VCaP (cell line): Measurements from ENCODE around the gene OLFM2.

Experiments used
- H3K27ac ChIP-seq: fragments of 450-650 bp; 2 replicates; pipeline ENCODE4 v1.5.1; 2017
- CTCF ChIP-seq: fragments of 450-650 bp; conservative IDR thresholded peaks from 2 replicates; pipeline ENCODE4 v1.5.1; 2017; ENCODE audit warnings: mild to moderate bottlenecking, moderate library complexity

Gene OLFM2

DNA sequence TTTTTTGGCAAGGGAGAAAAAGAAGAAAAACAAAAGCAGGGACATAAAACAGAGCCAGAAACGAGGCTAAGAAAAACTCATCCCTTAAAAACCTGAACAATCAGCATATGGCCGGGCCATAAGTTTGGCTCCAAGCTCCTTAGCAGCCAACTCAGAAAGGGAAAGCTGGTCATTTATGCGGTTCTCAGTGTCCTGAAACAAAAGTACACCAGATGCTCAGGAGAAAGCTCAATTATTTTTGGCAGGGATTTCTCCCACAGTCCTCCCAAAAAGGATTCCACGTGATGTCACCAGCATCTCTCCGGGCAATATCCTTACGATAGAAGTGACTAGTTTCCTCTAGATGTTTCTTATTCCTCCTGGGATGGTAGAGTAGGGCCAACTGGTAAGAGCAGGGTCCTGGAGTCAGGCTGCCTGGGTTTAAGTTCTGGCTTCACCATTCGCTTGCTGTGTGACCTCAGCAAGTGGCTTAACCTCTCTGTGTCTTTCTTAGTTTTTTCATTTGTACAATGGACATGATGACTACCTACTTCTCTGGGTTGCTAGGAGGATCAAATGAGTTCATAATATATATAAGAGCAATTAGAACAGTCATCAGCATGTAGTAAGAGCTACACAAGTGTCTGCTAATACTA lies 67.2 kb downstream of the OLFM2 start:
- TF ChIP-seq CTCF = no peak
- H3K27ac ChIP-seq = no peak overlapping the region

- no peak overlapping the region for H3K27ac ChIP-seq
Measured at GRCh38 chr19:9865732-9866501, 70.4 kb downstream of the OLFM2 start.

GRCh38 chr19:9863759-9864158 lies 72.6 kb downstream of the OLFM2 start:
- TF ChIP-seq CTCF = no peak
- H3K27ac ChIP-seq = no peak overlapping the region

More at GRCh38 chr19:9865732-9866501, 70.4 kb downstream of the OLFM2 start:
- no peak for TF ChIP-seq CTCF

GRCh38 chr19:9862938-9863337 lies 73.4 kb downstream of the OLFM2 start:
- H3K27ac ChIP-seq = no peak overlapping the region
- no peak for TF ChIP-seq CTCF

- no peak for TF ChIP-seq CTCF
- no peak overlapping the region for H3K27ac ChIP-seq
Measured at GRCh38 chr19:9861503-9861902, 74.8 kb downstream of the OLFM2 start.

GRCh38 chr19:9860407-9860806 lies 75.9 kb downstream of the OLFM2 start:
- H3K27ac ChIP-seq = no peak overlapping the region
- TF ChIP-seq CTCF = no peak

DNA sequence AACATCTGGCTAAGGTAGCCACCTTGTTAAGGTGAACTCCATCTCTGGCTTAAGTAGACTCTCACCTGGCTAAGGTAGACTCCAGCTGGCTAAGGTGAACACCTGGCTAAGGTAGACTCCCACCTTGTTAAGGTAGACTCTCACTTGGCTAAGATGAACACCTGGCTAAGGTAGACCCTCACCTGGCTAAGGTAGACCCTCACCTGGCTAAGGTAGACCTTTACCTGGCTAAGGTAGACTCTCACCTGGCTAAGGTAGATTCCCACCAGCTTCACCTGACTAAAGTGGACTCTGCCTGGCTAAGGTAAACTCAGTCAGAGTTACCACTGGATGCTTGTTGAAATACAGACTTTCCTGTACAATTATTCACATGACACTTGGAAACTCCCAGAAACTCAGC lies 77.5 kb downstream of the OLFM2 start:
- no peak overlapping the region for H3K27ac ChIP-seq

More for the DNA sequence above, 77.5 kb downstream of the OLFM2 start:
- no peak for TF ChIP-seq CTCF
